GM10847 (cell line): ENCODE measurements around the gene HIF1A.

Source experiments
- POLR2A ChIP-seq: IDR thresholded peaks from 2 replicates; pipeline ENCODE4 v1.6.1; 2011; ENCODE audit not compliant: insufficient read length; ENCODE audit errors: extremely low read depth

The HIF1A gene

GRCh38 chr14:61663312-61663979 lies 31.9 kb upstream of the HIF1A start:
- TF ChIP-seq POLR2A, result no peak

GRCh38 chr14:61668282-61668681 lies 27.0 kb upstream of the HIF1A start:
- no peak for TF ChIP-seq POLR2A

GRCh38 chr14:61670576-61670975 lies 24.7 kb upstream of the HIF1A start:
- TF ChIP-seq POLR2A, result no peak

- TF ChIP-seq POLR2A, result no peak
These were observed 24.2 kb upstream of the HIF1A start for GRCh38 chr14:61671082-61671481.

GRCh38 chr14:61672796-61673195 lies 22.5 kb upstream of the HIF1A start:
- no peak for TF ChIP-seq POLR2A

GRCh38 chr14:61673305-61673704 lies 22.0 kb upstream of the HIF1A start:
- TF ChIP-seq POLR2A, result no peak

GRCh38 chr14:61675291-61675690 lies 20.0 kb upstream of the HIF1A start:
- TF ChIP-seq POLR2A, result no peak

GRCh38 chr14:61677479-61677878 lies 17.8 kb upstream of the HIF1A start:
- TF ChIP-seq POLR2A, result no peak

GRCh38 chr14:61678975-61679374 lies 16.3 kb upstream of the HIF1A start:
- TF ChIP-seq POLR2A, result no peak

GRCh38 chr14:61681413-61681812 lies 13.9 kb upstream of the HIF1A start:
- no peak for TF ChIP-seq POLR2A

- TF ChIP-seq POLR2A, result no peak
These were observed 12.2 kb upstream of the HIF1A start for GRCh38 chr14:61683108-61683507.

GRCh38 chr14:61690039-61690438 lies 5.3 kb upstream of the HIF1A start:
- no peak for TF ChIP-seq POLR2A

- no peak for TF ChIP-seq POLR2A
These were observed 4.3 kb upstream of the HIF1A start for GRCh38 chr14:61690982-61691381.

- TF ChIP-seq POLR2A, result no peak
These were observed 3.8 kb upstream of the HIF1A start for GRCh38 chr14:61691495-61691894.

GRCh38 chr14:61694039-61694438 lies 1.3 kb upstream of the HIF1A start:
- no peak for TF ChIP-seq POLR2A

GRCh38 chr14:61695695-61696527 lies 598 bp downstream of the HIF1A start:
- no peak for TF ChIP-seq POLR2A
